Glutamatergic neuron (in vitro differentiated cells): ENCODE measurements around the gene HTR4. TPM values are rescaled to one million over a fixed set of nuclear protein-coding genes. Genes with fewer than 3 reads are reported as not detected.

Source experiments
- DNase-seq: peaks from one replicate; pipeline ENCODE4 v3.0.0; 2022
- H3K27ac Mint-ChIP-seq: one replicate; pipeline ENCODE4 v1.8.0; 2020; ENCODE audit warnings: mild to moderate bottlenecking, mixed read lengths, inconsistent platforms; ENCODE audit not compliant: unreplicated experiment
- H3K27me3 Mint-ChIP-seq: one replicate; pipeline ENCODE4 v1.8.0; 2020; ENCODE audit warnings: mild to moderate bottlenecking, moderate library complexity, mixed read lengths, inconsistent platforms; ENCODE audit not compliant: unreplicated experiment
- H3K36me3 Mint-ChIP-seq: one replicate; pipeline ENCODE4 v1.8.0; 2020; ENCODE audit warnings: mild to moderate bottlenecking, mixed read lengths, inconsistent platforms; ENCODE audit not compliant: unreplicated experiment
- H3K4me1 Mint-ChIP-seq: one replicate; pipeline ENCODE4 v1.8.0; 2020; ENCODE audit warnings: mild to moderate bottlenecking, low read depth, mixed read lengths, inconsistent platforms; ENCODE audit not compliant: unreplicated experiment
- H3K4me3 Mint-ChIP-seq: one replicate; pipeline ENCODE4 v1.8.0; 2020; ENCODE audit warnings: mild to moderate bottlenecking, mixed read lengths, inconsistent platforms; ENCODE audit not compliant: unreplicated experiment
- H3K9me3 Mint-ChIP-seq: one replicate; pipeline ENCODE4 v1.8.0; 2020; ENCODE audit warnings: mild to moderate bottlenecking, moderate library complexity, mixed read lengths, inconsistent platforms; ENCODE audit not compliant: unreplicated experiment
- CTCF ChIP-seq: fragments of 200-600 bp; sonication (generic); IDR thresholded peaks from one replicate; pipeline ENCODE4 v1.5.0; 2021; ENCODE audit not compliant: partially characterized antibody, unreplicated experiment
- total RNA-seq: library from RNA; stranded (reverse); fragmentation: NEBNext Ultra II Directional; extraction: Animal tissue kit (Norgen Biotek cat#: 25700); gene quantifications from one replicate; pipeline ENCODE4 v1.2.1, GENCODE V29; 2021; ENCODE audit not compliant: unreplicated experiment

HTR4 gene
- total RNA-seq, 1 donor from 2014 or later, result not detected

- H3K4me3 Mint-ChIP-seq, result no peak overlapping the region
- no peaks in the 10 kb centered on the region for H3K36me3 Mint-ChIP-seq
- no peak overlapping the region for H3K27ac Mint-ChIP-seq
- TF ChIP-seq CTCF, result peak; percentile 86
- no peaks in the 10 kb centered on the region for H3K4me1 Mint-ChIP-seq
- H3K27me3 Mint-ChIP-seq, result no peaks in the 10 kb centered on the region
- DNase-seq, result peak; percentile 26
- no peaks in the 10 kb centered on the region for H3K9me3 Mint-ChIP-seq
Measured at GRCh38 chr5:148443998-148444397, 210.3 kb downstream of the HTR4 start.

GRCh38 chr5:148443241-148443640 lies 211.1 kb downstream of the HTR4 start:
- H3K9me3 Mint-ChIP-seq, result no peaks in the 10 kb centered on the region

GRCh38 chr5:148438933-148439332 lies 215.4 kb downstream of the HTR4 start:
- Mint-ChIP-seq H3K36me3 (no peaks in the 10 kb centered on the region), H3K4me3 (no peak overlapping the region), H3K9me3 (no peaks in the 10 kb centered on the region), H3K27me3 (no peaks in the 10 kb centered on the region), H3K4me1 (no peaks in the 10 kb centered on the region), H3K27ac (no peak overlapping the region)
- no peak for TF ChIP-seq CTCF
- DNase-seq, result no peak

More at GRCh38 chr5:148443241-148443640, 211.1 kb downstream of the HTR4 start:
- H3K36me3 Mint-ChIP-seq, result no peaks in the 10 kb centered on the region
- no peak overlapping the region for H3K27ac Mint-ChIP-seq
- DNase-seq, result no peak
- H3K27me3 Mint-ChIP-seq, result no peaks in the 10 kb centered on the region
- H3K4me3 Mint-ChIP-seq, result no peak overlapping the region
- H3K4me1 Mint-ChIP-seq, result no peaks in the 10 kb centered on the region
- no peak for TF ChIP-seq CTCF

GRCh38 chr5:148437249-148437648 lies 217.1 kb downstream of the HTR4 start:
- no peak for TF ChIP-seq CTCF
- Mint-ChIP-seq H3K27ac (no peak overlapping the region), H3K9me3 (no peaks in the 10 kb centered on the region), H3K4me1 (no peaks in the 10 kb centered on the region), H3K4me3 (no peak overlapping the region), H3K27me3 (no peaks in the 10 kb centered on the region), H3K36me3 (no peaks in the 10 kb centered on the region)
- DNase-seq, result no peak

GRCh38 chr5:148436029-148436428 lies 218.3 kb downstream of the HTR4 start:
- DNase-seq, result no peak
- no peaks in the 10 kb centered on the region for H3K4me1 Mint-ChIP-seq
- H3K27me3 Mint-ChIP-seq, result no peaks in the 10 kb centered on the region
- no peaks in the 10 kb centered on the region for H3K36me3 Mint-ChIP-seq
- H3K4me3 Mint-ChIP-seq, result no peak overlapping the region
- TF ChIP-seq CTCF, result no peak
- H3K9me3 Mint-ChIP-seq, result no peaks in the 10 kb centered on the region
- no peak overlapping the region for H3K27ac Mint-ChIP-seq
